ENCODE results near the gene CRIM1.

The CRIM1 gene

GRCh38 chr2:36379710-36380448 is 24.3 kb downstream of the CRIM1 start:
- no peak overlapping the region for H3K27ac ChIP-seq (ENCODE audit: low read length)
- no peak for DNase-seq
- no peaks in the 10 kb centered on the region for H3K79me2 ChIP-seq (ENCODE audit: insufficient read depth, low read length)
- H2AFZ ChIP-seq (ENCODE audit: low read depth, low read length), result no peak overlapping the region
- H3K9ac ChIP-seq (ENCODE audit: low read depth, low read length), result no peak overlapping the region
- H3K4me2 ChIP-seq (ENCODE audit: insufficient read depth, low read length), result no peak overlapping the region
- TF ChIP-seq CTCF (IDR thresholded peaks at IDR 0.05; ENCODE audit: borderline replicate concordance, extremely low read depth, low read length, poor library complexity, severe bottlenecking) (no peak), EZH2 (IDR thresholded peaks at IDR 0.05; ENCODE audit: borderline replicate concordance, low read depth, low read length, severe bottlenecking) (no peak)
- H3K27me3 ChIP-seq (ENCODE audit: insufficient read depth, low read length, poor library complexity), result no peaks in the 10 kb centered on the region
- no peaks in the 10 kb centered on the region for H3K9me3 ChIP-seq (ENCODE audit: insufficient read depth, low read length, severe bottlenecking)
- H3K36me3 ChIP-seq (ENCODE audit: insufficient read depth, low read length), result no peaks in the 10 kb centered on the region
- H3K4me1 ChIP-seq (ENCODE audit: insufficient read depth, low read length), result no peaks in the 10 kb centered on the region
- no peak for ATAC-seq (ENCODE audit: insufficient read depth, low read depth)
- H4K20me1 ChIP-seq (ENCODE audit: insufficient read depth, low read length), result no peaks in the 10 kb centered on the region
- no peak overlapping the region for H3K4me3 ChIP-seq (ENCODE audit: low read depth in 1 of 2, low read length in 2 of 2)

GRCh38 chr2:36380624-36381481 is 25.3 kb downstream of the CRIM1 start:
- ATAC-seq (ENCODE audit: insufficient read depth, low read depth) (no peak), DNase-seq (no peak)
- H3K79me2 ChIP-seq (ENCODE audit: insufficient read depth, low read length), result no peaks in the 10 kb centered on the region
- H3K9ac ChIP-seq (ENCODE audit: low read depth, low read length), result no peak overlapping the region
- no peaks in the 10 kb centered on the region for H3K9me3 ChIP-seq (ENCODE audit: insufficient read depth, low read length, severe bottlenecking)
- TF ChIP-seq CTCF (IDR thresholded peaks at IDR 0.05; ENCODE audit: borderline replicate concordance, extremely low read depth, low read length, poor library complexity, severe bottlenecking) (no peak), EZH2 (IDR thresholded peaks at IDR 0.05; ENCODE audit: borderline replicate concordance, low read depth, low read length, severe bottlenecking) (no peak)
- no peak overlapping the region for H3K4me2 ChIP-seq (ENCODE audit: insufficient read depth, low read length)
- no peak overlapping the region for H2AFZ ChIP-seq (ENCODE audit: low read depth, low read length)
- no peaks in the 10 kb centered on the region for H4K20me1 ChIP-seq (ENCODE audit: insufficient read depth, low read length)
- H3K4me3 ChIP-seq (ENCODE audit: low read depth in 1 of 2, low read length in 2 of 2), result no peak overlapping the region
- H3K36me3 ChIP-seq (ENCODE audit: insufficient read depth, low read length), result no peaks in the 10 kb centered on the region
- no peaks in the 10 kb centered on the region for H3K27me3 ChIP-seq (ENCODE audit: insufficient read depth, low read length, poor library complexity)
- H3K27ac ChIP-seq (ENCODE audit: low read length), result no peak overlapping the region
- no peaks in the 10 kb centered on the region for H3K4me1 ChIP-seq (ENCODE audit: insufficient read depth, low read length)

GRCh38 chr2:36381993-36382392 is 26.4 kb downstream of the CRIM1 start:
- no peak overlapping the region for H2AFZ ChIP-seq (ENCODE audit: low read depth, low read length)
- no peaks in the 10 kb centered on the region for H4K20me1 ChIP-seq (ENCODE audit: insufficient read depth, low read length)
- H3K27ac ChIP-seq (ENCODE audit: low read length), result no peak overlapping the region
- ATAC-seq (ENCODE audit: insufficient read depth, low read depth) (no peak), DNase-seq (no peak)
- H3K4me2 ChIP-seq (ENCODE audit: insufficient read depth, low read length), result no peak overlapping the region
- no peak overlapping the region for H3K4me3 ChIP-seq (ENCODE audit: low read depth in 1 of 2, low read length in 2 of 2)
- no peak for TF ChIP-seq CTCF (IDR thresholded peaks at IDR 0.05; ENCODE audit: borderline replicate concordance, extremely low read depth, low read length, poor library complexity, severe bottlenecking)
- no peak for TF ChIP-seq EZH2 (IDR thresholded peaks at IDR 0.05; ENCODE audit: borderline replicate concordance, low read depth, low read length, severe bottlenecking)
- no peaks in the 10 kb centered on the region for H3K9me3 ChIP-seq (ENCODE audit: insufficient read depth, low read length, severe bottlenecking)
- H3K27me3 ChIP-seq (ENCODE audit: insufficient read depth, low read length, poor library complexity), result no peaks in the 10 kb centered on the region
- H3K36me3 ChIP-seq (ENCODE audit: insufficient read depth, low read length), result no peaks in the 10 kb centered on the region
- no peak overlapping the region for H3K9ac ChIP-seq (ENCODE audit: low read depth, low read length)
- H3K79me2 ChIP-seq (ENCODE audit: insufficient read depth, low read length), result no peaks in the 10 kb centered on the region
- H3K4me1 ChIP-seq (ENCODE audit: insufficient read depth, low read length), result no peaks in the 10 kb centered on the region

Measured in DND-41 (cell line).